GM23338 (cell line): Measurements from ENCODE around the gene SH3D19. TPM values are rescaled to one million over a fixed set of nuclear protein-coding genes. Genes with fewer than 3 reads are reported as not detected.

ENCODE experiments used
- ATAC-seq: fragments of 200-7000 bp; cut with Tn5 transposase; 3 replicates; pipeline ENCODE4 v1.9.1; 2020
- DNase-seq: peaks from one replicate; pipeline ENCODE4 v3.0.0-alpha.2; 2015; ENCODE audit warnings: low spot score
- H2AFZ ChIP-seq: fragments of 200-600 bp; sonication (generic); 2 replicates; pipeline ENCODE4 v1.8.0; 2016; ENCODE audit warnings: antibody characterized with exemption, mild to moderate bottlenecking, moderate library complexity
- H3F3A ChIP-seq: fragments of 200-600 bp; sonication (generic); replicated peaks from 2 replicates; pipeline ENCODE4 v1.8.0; 2017; ENCODE audit warnings: antibody characterized with exemption, mixed run types, low read depth
- H3K27ac ChIP-seq: fragments of 200-600 bp; sonication (generic); 2 replicates; pipeline ENCODE4 v1.6.1; 2016; ENCODE audit warnings: low read depth
- H3K27me3 ChIP-seq: fragments of 200-600 bp; sonication (generic); 2 replicates; pipeline ENCODE4 v1.8.0; 2016; ENCODE audit warnings: mild to moderate bottlenecking, mixed run types, moderate library complexity; ENCODE audit not compliant: insufficient read depth
- H3K36me3 ChIP-seq: fragments of 200-600 bp; sonication (generic); 2 replicates; pipeline ENCODE4 v1.8.0; 2016; ENCODE audit warnings: mild to moderate bottlenecking; ENCODE audit not compliant: insufficient read depth
- H3K4me1 ChIP-seq: fragments of 200-600 bp; sonication (generic); 2 replicates; pipeline ENCODE4 v1.8.0; 2016; ENCODE audit warnings: mild to moderate bottlenecking, moderate library complexity; ENCODE audit not compliant: insufficient read depth
- H3K4me2 ChIP-seq: fragments of 200-600 bp; sonication (generic); 2 replicates; pipeline ENCODE4 v1.7.1; 2017; ENCODE audit warnings: mixed run types
- H3K4me3 ChIP-seq: fragments of 200-600 bp; sonication (generic); 2 replicates; pipeline ENCODE4 v1.6.1; 2016; ENCODE audit warnings: mixed run types
- H3K79me2 ChIP-seq: fragments of 200-600 bp; sonication (generic); replicated peaks from 2 replicates; pipeline ENCODE4 v1.8.0; 2017; ENCODE audit warnings: mild to moderate bottlenecking; ENCODE audit not compliant: insufficient read depth
- H3K9me2 ChIP-seq: fragments of 200-600 bp; sonication (generic); 2 replicates; pipeline ENCODE4 v1.8.0; 2017; ENCODE audit not compliant: insufficient read depth
- H4K20me1 ChIP-seq: fragments of 200-600 bp; sonication (generic); replicated peaks from 2 replicates; pipeline ENCODE4 v1.8.0; 2017; ENCODE audit warnings: mild to moderate bottlenecking; ENCODE audit not compliant: insufficient read depth
- H3K27ac Mint-ChIP-seq: 2 replicates; pipeline ENCODE4 v1.8.0; 2020; ENCODE audit warnings: inconsistent platforms, mild to moderate bottlenecking, moderate library complexity, mixed read lengths
- H3K27me3 Mint-ChIP-seq: 3 replicates; pipeline ENCODE4 v1.8.0; 2022; ENCODE audit warnings: low read depth, mild to moderate bottlenecking, moderate library complexity, mixed read lengths, inconsistent platforms; ENCODE audit not compliant: insufficient read depth, poor library complexity
- H3K36me3 Mint-ChIP-seq: 3 replicates; pipeline ENCODE4 v1.8.0; 2021; ENCODE audit warnings: low read depth, mild to moderate bottlenecking, inconsistent platforms, moderate library complexity, mixed read lengths
- H3K4me1 Mint-ChIP-seq: 3 replicates; pipeline ENCODE4 v1.8.0; 2020; ENCODE audit warnings: mild to moderate bottlenecking, inconsistent platforms, mixed read lengths
- H3K4me3 Mint-ChIP-seq: 3 replicates; pipeline ENCODE4 v1.8.0; 2021; ENCODE audit warnings: moderate library complexity, mild to moderate bottlenecking, inconsistent platforms, mixed read lengths
- H3K9me3 Mint-ChIP-seq: 3 replicates; pipeline ENCODE4 v1.8.0; 2020; ENCODE audit warnings: moderate library complexity, mild to moderate bottlenecking, inconsistent platforms, mixed read lengths
- CREB1 ChIP-seq: fragments of 250-450 bp; sonication (Bioruptor Pico); IDR thresholded peaks from 2 replicates; pipeline ENCODE4 v1.5.0; 2020; ENCODE audit warnings: low read depth, mild to moderate bottlenecking, moderate library complexity
- CTCF ChIP-seq, 2 experiments: fragments of 200-600 bp in 1 of 2; sonication (generic) in 1 of 2; conservative IDR thresholded peaks; 2 replicates each; pipeline versions ENCODE4 v1.5.1 to v1.6.1; 2016 to 2017; ENCODE audit warnings: antibody characterized with exemption in 2 of 2, low read depth in 2 of 2, mild to moderate bottlenecking in 2 of 2, moderate library complexity in 1 of 2
- ETS1 ChIP-seq: IDR thresholded peaks from 2 replicates; pipeline ENCODE4 v1.6.1; 2016; ENCODE audit warnings: antibody characterized with exemption
- EZH2 ChIP-seq: fragments of 200-600 bp; sonication (generic); IDR thresholded peaks from one replicate; pipeline ENCODE4 v1.8.0; 2017; ENCODE audit warnings: antibody characterized with exemption, mild to moderate bottlenecking, low read depth; ENCODE audit not compliant: unreplicated experiment
- EZH2phosphoT487 ChIP-seq: fragments of 200-600 bp; sonication (generic); IDR thresholded peaks from one replicate; pipeline ENCODE4 v1.8.1; 2018; ENCODE audit warnings: antibody characterized with exemption; ENCODE audit not compliant: unreplicated experiment
- JUNB ChIP-seq: IDR thresholded peaks from one replicate; pipeline ENCODE4 v1.6.1; 2016; ENCODE audit warnings: antibody characterized with exemption; ENCODE audit not compliant: unreplicated experiment
- NANOG ChIP-seq: IDR thresholded peaks from 2 replicates; pipeline ENCODE4 v1.6.1; 2016; ENCODE audit warnings: antibody characterized with exemption, borderline replicate concordance
- REST ChIP-seq: IDR thresholded peaks from one replicate; pipeline ENCODE4 v1.6.1; 2018; ENCODE audit warnings: antibody characterized with exemption; ENCODE audit not compliant: unreplicated experiment
- ZNF331 ChIP-seq: fragments of 250-450 bp; sonication (Bioruptor Pico); IDR thresholded peaks from 2 replicates; pipeline ENCODE4 v1.5.0; 2020; ENCODE audit warnings: low read depth, mild to moderate bottlenecking, moderate library complexity
- ZNF462 ChIP-seq: fragments of 250-450 bp; sonication (Bioruptor Pico); IDR thresholded peaks from 2 replicates; pipeline ENCODE4 v1.5.0; 2020; ENCODE audit warnings: mild to moderate bottlenecking, moderate library complexity
- polyA plus RNA-seq: library from polyadenylated mRNA; unstranded; fragments of >200 nt; fragmentation: Nextera tagmentation; extraction: Ambion mirVana; gene quantifications from 2 replicates; pipeline ENCODE4 v1.2.1, GENCODE V29; 2016
- total RNA-seq: library from RNA; depleted of rRNA; stranded (reverse); fragments of >200 nt; shearing (Covaris generic); gene quantifications from 2 replicates; pipeline ENCODE4 v1.2.3, GENCODE V29; 2014

The SH3D19 gene
- total and polyA plus RNA-seq, 2 experiments from 2014 or later, result 25.3 to 57.4 TPM

- 0 out of 2 replicates have a peak, but pooled peaks cover 3% of the 10 kb centered on the region for H3K4me1 ChIP-seq
- peaks cover 6% of the 10 kb centered on the region; the same call in 1 of the 2 replicates for H3K36me3 ChIP-seq
- Mint-ChIP-seq H3K4me3 (no peak overlapping the region), H3K36me3 (peaks cover 49% of the 10 kb centered on the region), H3K9me3 (no peaks in the 10 kb centered on the region), H3K27ac (no peak overlapping the region), H3K4me1 (peaks cover 2% of the 10 kb centered on the region; the same call in 2 of the 3 replicates), H3K27me3 (peaks cover 4% of the 10 kb centered on the region)
- H3K9me2 ChIP-seq, result no peaks in the 10 kb centered on the region
- DNase-seq (no peak), ATAC-seq (no peak)
- H3K4me3 ChIP-seq, result no peak overlapping the region
- no peak overlapping the region for H2AFZ ChIP-seq
- no peak overlapping the region for H3K4me2 ChIP-seq
- TF ChIP-seq CTCF (conservative IDR thresholded peaks at IDR 0.05; ENCODE audit: low read depth in 2 of 2), result no peak
- no peak for TF ChIP-seq REST
- TF ChIP-seq ZNF331 (CRISPR knock-in tag), result no peak
- TF ChIP-seq CREB1, result no peak
- TF ChIP-seq EZH2phosphoT487, result no peak
- no peak for TF ChIP-seq NANOG
- TF ChIP-seq ETS1, result no peak
- no peak for TF ChIP-seq ZNF462 (CRISPR knock-in tag)
- no peak for TF ChIP-seq JUNB
- no peak for TF ChIP-seq EZH2
- no peaks in the 10 kb centered on the region for H3K79me2 ChIP-seq
- no peaks in the 10 kb centered on the region for H3K27me3 ChIP-seq
- no peaks in the 10 kb centered on the region for H3F3A ChIP-seq
- H3K27ac ChIP-seq, result no peak overlapping the region
- no peaks in the 10 kb centered on the region for H4K20me1 ChIP-seq
Observed at GRCh38 chr4:151129796-151130195, 195.6 kb downstream of the SH3D19 start.
